MCF 10A (cell line): ENCODE measurements around the gene ZNF219. TPM values are rescaled to one million over a fixed set of nuclear protein-coding genes. Genes with fewer than 3 reads are reported as not detected.
A peak's percentile ranks its signal among the peaks of the same experiment; 100 is the strongest.

Experiments used
- BruUV-seq: library from RNA; stranded (reverse); fragments of 400-500 nt; replicated peaks from 2 replicates; lab custom pipeline; 2021; lab: Mats Ljungman, UMichigan
- CTCF ChIA-PET: fragments of 300-600 bp; sonication (Branson Sonifier 250); formaldehyde crosslinking; extraction: SDS; loops from one replicate; lab custom pipeline; 2021; ENCODE audit warnings: antibody characterized with exemption, inconsistent platforms; lab: Yijun Ruan, JAX
- POLR2A ChIA-PET: fragments of 300-600, 350-650 bp; sonication (Branson Sonifier 250); formaldehyde crosslinking; extraction: SDS; loops from one replicate; lab custom pipeline; 2020; ENCODE audit warnings: antibody characterized with exemption, inconsistent platforms; lab: Yijun Ruan, JAX
- DNase-seq: peaks from one replicate; pipeline ENCODE4 v3.0.0-alpha.2; 2018; ENCODE audit not compliant: unreplicated experiment
- H3K27ac Mint-ChIP-seq: one replicate; pipeline ENCODE4 v1.8.0; 2022; ENCODE audit warnings: mild to moderate bottlenecking, low read depth, mixed read lengths; ENCODE audit not compliant: unreplicated experiment
- H3K27me3 Mint-ChIP-seq: one replicate; pipeline ENCODE4 v1.8.0; 2022; ENCODE audit warnings: mixed read lengths; ENCODE audit not compliant: insufficient read depth, unreplicated experiment
- H3K36me3 Mint-ChIP-seq: one replicate; pipeline ENCODE4 v1.8.0; 2022; ENCODE audit warnings: mild to moderate bottlenecking, moderate library complexity, mixed read lengths; ENCODE audit not compliant: insufficient read depth, unreplicated experiment
- H3K4me1 Mint-ChIP-seq: one replicate; pipeline ENCODE4 v1.8.0; 2022; ENCODE audit warnings: mixed read lengths; ENCODE audit not compliant: insufficient read depth, unreplicated experiment
- H3K4me3 Mint-ChIP-seq: one replicate; pipeline ENCODE4 v1.8.0; 2022; ENCODE audit warnings: mild to moderate bottlenecking, moderate library complexity, mixed read lengths; ENCODE audit not compliant: unreplicated experiment
- H3K9me3 Mint-ChIP-seq: one replicate; pipeline ENCODE4 v1.8.0; 2022; ENCODE audit warnings: mixed read lengths; ENCODE audit not compliant: unreplicated experiment
- CTCF ChIP-seq: fragments of 200-600 bp; IDR thresholded peaks from one replicate; pipeline ENCODE4 v1.8.0; 2022; ENCODE audit warnings: antibody characterized with exemption, mild to moderate bottlenecking; ENCODE audit not compliant: unreplicated experiment
- intact Hi-C: fragments of 100-400 bp; cut with micrococcal nuclease; formaldehyde crosslinking; loops from 2 replicates; pipeline ENCODE4 v1.14.1; 2022
- total RNA-seq: library from RNA; stranded (reverse); gene quantifications from 2 replicates; pipeline ENCODE4 v1.2.3, GENCODE V29; 2022

ZNF219 gene
- total RNA-seq, 1 experiment from 2014 or later: 33.8 TPM

- peak; percentile 24 for DNase-seq
- Mint-ChIP-seq H3K36me3 (no peaks in the 10 kb centered on the region), H3K27me3 (no peaks in the 10 kb centered on the region), H3K9me3 (no peaks in the 10 kb centered on the region), H3K4me3 (no peak within 1 kb of the TSS), H3K27ac (no peak within 1 kb of the TSS), H3K4me1 (peaks cover 5% of the 10 kb centered on the region)
- ChIA-PET POLR2A (interaction anchor here (0.7 to 1.8 kb wide), 3 partner anchors 9 to 43 kb away, joined by 3 to 6 read pairs (median 3); partner anchors contain the start of genes ARHGEF40 and TMEM253), CTCF (interaction anchor here (0.7 to 1.1 kb wide), 3 partner anchors 10 to 44 kb away, joined by 3 to 4 read pairs (median 3); no protein-coding TSS in a partner anchor)
- TF ChIP-seq CTCF: no peak
- intact Hi-C loops: no loop called here
- BruUV-seq: no TSS peak
These were observed 40.4 kb downstream of the ZNF219 start, which contains the start of gene RNASE8 for GRCh38 chr14:21057803-21058675. RNASE8 (plus strand) TSS chr14:21057822; CDS start chr14:21057893, 71 bp downstream.

GRCh38 chr14:21056520-21057163 is 41.8 kb downstream of the ZNF219 start:
- H3K9me3 Mint-ChIP-seq: no peaks in the 10 kb centered on the region
- no peaks in the 10 kb centered on the region for H3K36me3 Mint-ChIP-seq
- no TSS peak for BruUV-seq
- DNase-seq: peak; percentile 35
- peaks cover 5% of the 10 kb centered on the region for H3K4me1 Mint-ChIP-seq
- TF ChIP-seq CTCF: no peak
- no peak overlapping the region for H3K27ac Mint-ChIP-seq
- intact Hi-C loops: no loop called here
- ChIA-PET CTCF (interaction anchor here (0.9 to 1.1 kb wide), 3 partner anchors 11 to 36 kb away, joined by 3 to 5 read pairs (median 4); partner anchors contain the start of gene RNASE13), POLR2A (interaction anchor here (1.3 to 1.8 kb wide), 2 partner anchors 9 to 14 kb away, joined by 6 read pairs; partner anchors contain the start of gene ARHGEF40)
- no peaks in the 10 kb centered on the region for H3K27me3 Mint-ChIP-seq
- H3K4me3 Mint-ChIP-seq: no peak overlapping the region

- intact Hi-C loops: no loop called here
- H3K9me3 Mint-ChIP-seq: no peaks in the 10 kb centered on the region
- DNase-seq: no peak
- peaks cover 5% of the 10 kb centered on the region for H3K4me1 Mint-ChIP-seq
- no peaks in the 10 kb centered on the region for H3K27me3 Mint-ChIP-seq
- no peaks in the 10 kb centered on the region for H3K36me3 Mint-ChIP-seq
- no TSS peak for BruUV-seq
- TF ChIP-seq CTCF: no peak
- POLR2A ChIA-PET: no interaction called here
- no peak overlapping the region for H3K27ac Mint-ChIP-seq
- H3K4me3 Mint-ChIP-seq: no peak overlapping the region
- CTCF ChIA-PET: interaction anchor here (0.7 kb wide), 2 partner anchors 10 to 15 kb away, joined by 3 to 5 read pairs; no protein-coding TSS in a partner anchor
These were observed 42.9 kb downstream of the ZNF219 start for GRCh38 chr14:21055432-21056117.
